ENCODE results near the gene TRAPPC11.
"Not testable (repeated sequence)": the region's sequence is repeated elsewhere in the genome, so short reads cannot be mapped to it uniquely, and the experiment has no call there.

Gene TRAPPC11

DNA sequence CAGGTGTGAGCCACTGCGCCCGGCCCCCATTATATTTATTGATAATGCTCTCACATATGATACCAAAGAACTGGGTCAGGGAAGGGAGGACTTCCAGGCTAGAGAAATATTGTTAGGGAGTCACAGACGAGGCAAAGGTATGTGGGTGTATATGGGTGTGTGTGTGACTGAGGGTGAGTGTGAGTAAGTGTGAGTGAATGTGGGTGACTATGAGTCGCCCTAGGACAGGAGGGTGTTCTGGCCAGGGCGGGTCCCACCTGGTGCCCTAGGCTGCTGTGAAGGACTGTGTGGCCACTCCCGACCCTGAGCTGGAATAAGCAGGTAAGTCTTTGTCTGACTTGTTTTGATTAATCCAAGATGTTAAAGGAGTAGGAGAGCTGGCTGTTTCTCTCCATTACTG lies 34.5 kb upstream of the TRAPPC11 start:
- Histone ChIP-seq H3K36me3 (ENCODE audit: low read length) (no peaks in the 10 kb centered on the region), H3K9me3 (ENCODE audit: insufficient read depth, low read length) (no peaks in the 10 kb centered on the region), H4K20me1 (ENCODE audit: low read depth, low read length) (no peaks in the 10 kb centered on the region), H3K79me2 (ENCODE audit: insufficient read depth, low read length) (no peaks in the 10 kb centered on the region), H3K27ac (ENCODE audit: low read depth, low read length) (no peak overlapping the region), H3K4me3 (ENCODE audit: insufficient read depth, low read length, poor library complexity, severe bottlenecking) (no peak overlapping the region), H3K9me2 (replicated peaks; ENCODE audit: insufficient read depth, low read length) (no peaks in the 10 kb centered on the region), H3K9ac (ENCODE audit: low read length) (no peak overlapping the region), H2AFZ (ENCODE audit: low read depth, low read length, severe bottlenecking) (no peak overlapping the region), H3K4me2 (ENCODE audit: low read depth, low read length, poor library complexity, severe bottlenecking) (no peak overlapping the region), H3F3A (ENCODE audit: insufficient read depth) (no peaks in the 10 kb centered on the region), H3K27me3 (ENCODE audit: low read length) (no peaks in the 10 kb centered on the region)
- TF ChIP-seq EZH2phosphoT487 (conservative IDR thresholded peaks at IDR 0.05; ENCODE audit: low read length) = no peak
- TF ChIP-seq, protein P1, sequence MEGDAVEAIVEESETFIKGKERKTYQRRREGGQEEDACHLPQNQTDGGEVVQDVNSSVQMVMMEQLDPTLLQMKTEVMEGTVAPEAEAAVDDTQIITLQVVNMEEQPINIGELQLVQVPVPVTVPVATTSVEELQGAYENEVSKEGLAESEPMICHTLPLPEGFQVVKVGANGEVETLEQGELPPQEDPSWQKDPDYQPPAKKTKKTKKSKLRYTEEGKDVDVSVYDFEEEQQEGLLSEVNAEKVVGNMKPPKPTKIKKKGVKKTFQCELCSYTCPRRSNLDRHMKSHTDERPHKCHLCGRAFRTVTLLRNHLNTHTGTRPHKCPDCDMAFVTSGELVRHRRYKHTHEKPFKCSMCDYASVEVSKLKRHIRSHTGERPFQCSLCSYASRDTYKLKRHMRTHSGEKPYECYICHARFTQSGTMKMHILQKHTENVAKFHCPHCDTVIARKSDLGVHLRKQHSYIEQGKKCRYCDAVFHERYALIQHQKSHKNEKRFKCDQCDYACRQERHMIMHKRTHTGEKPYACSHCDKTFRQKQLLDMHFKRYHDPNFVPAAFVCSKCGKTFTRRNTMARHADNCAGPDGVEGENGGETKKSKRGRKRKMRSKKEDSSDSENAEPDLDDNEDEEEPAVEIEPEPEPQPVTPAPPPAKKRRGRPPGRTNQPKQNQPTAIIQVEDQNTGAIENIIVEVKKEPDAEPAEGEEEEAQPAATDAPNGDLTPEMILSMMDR (IDR thresholded peaks at IDR 0.05; ENCODE audit: insufficient read depth, low read length, poor library complexity, severe bottlenecking) = no peak

DNA sequence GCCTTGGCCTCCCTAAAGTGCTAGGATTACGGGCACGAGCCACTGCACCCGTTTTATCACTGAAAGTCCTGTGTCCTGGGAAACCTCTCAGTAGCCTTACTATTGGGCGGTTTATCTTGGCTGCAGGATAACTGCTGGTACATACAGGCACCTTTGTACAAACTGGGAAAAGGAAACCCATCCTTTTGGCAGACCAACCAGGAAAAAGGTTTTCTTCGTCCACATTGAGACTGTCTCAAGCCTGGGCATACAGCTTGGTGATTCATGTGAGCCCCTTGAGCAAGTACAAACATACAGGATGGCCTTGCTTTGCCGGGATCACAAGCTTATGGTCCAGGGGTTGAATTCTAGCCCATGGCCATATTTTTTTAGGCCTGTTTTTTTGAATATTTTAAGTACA lies 32.9 kb upstream of the TRAPPC11 start:
- Histone ChIP-seq H3K27ac (ENCODE audit: low read depth, low read length) (no peak overlapping the region), H4K20me1 (ENCODE audit: low read depth, low read length) (no peaks in the 10 kb centered on the region), H3K9ac (ENCODE audit: low read length) (no peak overlapping the region), H3F3A (ENCODE audit: insufficient read depth) (no peaks in the 10 kb centered on the region), H3K4me2 (ENCODE audit: low read depth, low read length, poor library complexity, severe bottlenecking) (no peak overlapping the region), H3K36me3 (ENCODE audit: low read length) (no peaks in the 10 kb centered on the region), H2AFZ (ENCODE audit: low read depth, low read length, severe bottlenecking) (no peak overlapping the region), H3K27me3 (ENCODE audit: low read length) (no peaks in the 10 kb centered on the region), H3K79me2 (ENCODE audit: insufficient read depth, low read length) (no peaks in the 10 kb centered on the region), H3K4me3 (ENCODE audit: insufficient read depth, low read length, poor library complexity, severe bottlenecking) (no peak overlapping the region), H3K9me3 (ENCODE audit: insufficient read depth, low read length) (no peaks in the 10 kb centered on the region), H3K9me2 (replicated peaks; ENCODE audit: insufficient read depth, low read length) (no peaks in the 10 kb centered on the region)
- no peak for TF ChIP-seq EZH2phosphoT487 (conservative IDR thresholded peaks at IDR 0.05; ENCODE audit: low read length)
- TF ChIP-seq, protein P1 (IDR thresholded peaks at IDR 0.05; ENCODE audit: insufficient read depth, low read length, poor library complexity, severe bottlenecking) = no peak

DNA sequence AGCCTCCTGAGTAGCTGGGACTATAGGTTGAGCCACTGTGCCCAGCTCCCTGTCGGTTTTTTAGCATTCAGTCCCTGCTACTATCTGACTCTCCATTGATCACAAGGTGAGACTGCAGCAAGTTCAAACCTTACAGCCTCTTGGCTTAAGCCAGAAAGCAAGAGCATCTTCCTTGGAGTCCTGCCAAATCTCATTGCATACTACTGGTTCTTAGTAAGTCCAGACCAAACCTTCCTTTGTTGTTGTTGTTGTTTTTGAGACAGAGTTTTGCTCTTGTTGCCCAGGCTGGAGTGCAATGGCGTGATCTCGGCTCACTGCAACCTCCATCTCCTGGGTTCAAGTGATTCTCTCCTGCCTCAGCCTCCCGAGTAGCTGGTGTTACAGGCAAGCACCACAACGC lies 31.8 kb upstream of the TRAPPC11 start:
- H3K4me3 ChIP-seq (ENCODE audit: insufficient read depth, low read length, poor library complexity, severe bottlenecking); H3K9ac ChIP-seq (ENCODE audit: low read length); H3K27ac ChIP-seq (ENCODE audit: low read depth, low read length): not testable (repeated sequence)

DNA sequence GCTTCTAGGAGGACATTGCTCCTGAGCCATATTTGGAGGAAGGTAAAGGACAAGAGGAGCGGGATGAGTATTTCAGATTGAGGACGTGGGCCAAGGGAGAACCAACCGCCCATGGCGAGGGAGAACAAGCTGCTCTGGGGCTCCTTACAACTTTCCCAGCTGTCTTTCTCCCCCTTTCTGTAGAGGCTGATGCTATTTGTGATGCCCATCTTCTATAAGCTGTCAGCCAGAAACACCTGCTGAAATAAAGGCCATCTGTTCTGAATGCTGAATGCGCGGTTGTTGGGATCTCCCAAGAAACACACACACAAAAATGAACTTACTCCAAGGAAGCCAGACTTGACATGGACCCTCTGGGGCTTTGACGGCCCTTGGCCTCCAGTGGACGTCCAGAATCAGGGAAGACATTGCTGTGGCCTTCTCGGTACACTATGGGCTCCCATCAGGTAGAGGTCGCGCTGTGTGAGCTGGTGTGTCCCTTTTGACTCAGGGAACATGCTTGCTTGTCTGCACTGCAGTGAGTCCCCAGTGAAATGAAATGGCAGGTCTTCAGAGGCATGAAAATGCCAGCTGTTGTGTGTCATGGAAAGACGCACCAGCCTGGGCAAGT lies 31.0 kb upstream of the TRAPPC11 start:
- H3K4me2 ChIP-seq (ENCODE audit: low read depth, low read length, poor library complexity, severe bottlenecking) = no peak overlapping the region
- no peak overlapping the region for H2AFZ ChIP-seq (ENCODE audit: low read depth, low read length, severe bottlenecking)
- TF ChIP-seq, protein P1 (IDR thresholded peaks at IDR 0.05; ENCODE audit: insufficient read depth, low read length, poor library complexity, severe bottlenecking) = no peak
- no peak for TF ChIP-seq EZH2phosphoT487 (conservative IDR thresholded peaks at IDR 0.05; ENCODE audit: low read length)
- no peaks in the 10 kb centered on the region for H3K9me2 ChIP-seq (replicated peaks; ENCODE audit: insufficient read depth, low read length)
- H3K79me2 ChIP-seq (ENCODE audit: insufficient read depth, low read length) = no peaks in the 10 kb centered on the region
- no peaks in the 10 kb centered on the region for H3K9me3 ChIP-seq (ENCODE audit: insufficient read depth, low read length)
- no peaks in the 10 kb centered on the region for H3F3A ChIP-seq (ENCODE audit: insufficient read depth)
- no peaks in the 10 kb centered on the region for H3K36me3 ChIP-seq (ENCODE audit: low read length)
- no peaks in the 10 kb centered on the region for H4K20me1 ChIP-seq (ENCODE audit: low read depth, low read length)
- no peaks in the 10 kb centered on the region for H3K27me3 ChIP-seq (ENCODE audit: low read length)
- H3K4me3 ChIP-seq (ENCODE audit: insufficient read depth, low read length, poor library complexity, severe bottlenecking) = no peak overlapping the region
- H3K27ac ChIP-seq (ENCODE audit: low read depth, low read length) = no peak overlapping the region
- H3K9ac ChIP-seq (ENCODE audit: low read length) = no peak overlapping the region

More for the DNA sequence above, 31.8 kb upstream of the TRAPPC11 start:
- not testable (repeated sequence) for H3K4me2 ChIP-seq (ENCODE audit: low read depth, low read length, poor library complexity, severe bottlenecking); H3K79me2 ChIP-seq (ENCODE audit: insufficient read depth, low read length); H3K36me3 ChIP-seq (ENCODE audit: low read length); H3K27me3 ChIP-seq (ENCODE audit: low read length); H3F3A ChIP-seq (ENCODE audit: insufficient read depth); H4K20me1 ChIP-seq (ENCODE audit: low read depth, low read length); H3K9me2 ChIP-seq (replicated peaks; ENCODE audit: insufficient read depth, low read length); H2AFZ ChIP-seq (ENCODE audit: low read depth, low read length, severe bottlenecking); H3K9me3 ChIP-seq (ENCODE audit: insufficient read depth, low read length)

Data from SU-DHL-6 (cell line).